HG02973 (cell line): ENCODE results near the gene INPP5J.

ENCODE experiments used
- ATAC-seq: cut with Tn5 transposase; IDR thresholded peaks from one replicate; pipeline ENCODE4 v1.9.1; 2021; ENCODE audit warnings: moderate library complexity; ENCODE audit not compliant: unreplicated experiment

The INPP5J gene

GRCh38 chr22:31123292-31123602 is 481 bp downstream of the INPP5J start:
- no peak for ATAC-seq

- no peak for ATAC-seq
Measured at GRCh38 chr22:31124290-31124689, 1.5 kb downstream of the INPP5J start.

- ATAC-seq: no peak
Measured at GRCh38 chr22:31124811-31125465, 2.2 kb downstream of the INPP5J start.

GRCh38 chr22:31125521-31126117 is 2.9 kb downstream of the INPP5J start:
- no peak for ATAC-seq

GRCh38 chr22:31126128-31126868 is 3.5 kb downstream of the INPP5J start:
- ATAC-seq: no peak

GRCh38 chr22:31126869-31127175 is 4.1 kb downstream of the INPP5J start:
- ATAC-seq: no peak

GRCh38 chr22:31127181-31127772 is 4.5 kb downstream of the INPP5J start:
- ATAC-seq: no peak

- ATAC-seq: no peak
Measured at GRCh38 chr22:31128156-31128555, 5.4 kb downstream of the INPP5J start.

- ATAC-seq: no peak
Measured at GRCh38 chr22:31130873-31131272, 8.1 kb downstream of the INPP5J start.

GRCh38 chr22:31133911-31134310 is 11.1 kb downstream of the INPP5J start:
- no peak for ATAC-seq

GRCh38 chr22:31134688-31135087 is 11.9 kb downstream of the INPP5J start:
- no peak for ATAC-seq

- no peak for ATAC-seq
Measured at GRCh38 chr22:31135706-31136105, 12.9 kb downstream of the INPP5J start.

GRCh38 chr22:31136155-31136554 is 13.4 kb downstream of the INPP5J start:
- no peak for ATAC-seq

- ATAC-seq: no peak
Measured at GRCh38 chr22:31136711-31137110, 13.9 kb downstream of the INPP5J start.

GRCh38 chr22:31137721-31138120 is 15.0 kb downstream of the INPP5J start:
- ATAC-seq: no peak

- ATAC-seq: no peak
Measured at GRCh38 chr22:31138126-31138525, 15.4 kb downstream of the INPP5J start.

- ATAC-seq: no peak
Measured at GRCh38 chr22:31139066-31139465, 16.3 kb downstream of the INPP5J start.

GRCh38 chr22:31139866-31140716 is 17.3 kb downstream of the INPP5J start, which contains the start of gene PLA2G3:
TSS of gene PLA2G3 (minus strand) at chr22:31140508. CDS start at chr22:31140354, 154 bp downstream.
- ATAC-seq: no peak

GRCh38 chr22:31140746-31141145 is 18.0 kb downstream of the INPP5J start:
- no peak for ATAC-seq

GRCh38 chr22:31141551-31141950 is 18.8 kb downstream of the INPP5J start:
- no peak for ATAC-seq

- no peak for ATAC-seq
Measured at GRCh38 chr22:31142285-31142684, 19.5 kb downstream of the INPP5J start.
